Stimulated activated CD8-positive, alpha-beta memory T cell treated with anti-CD3 and anti-CD28 coated beads, Interleukin-12 subunit alpha, Interleukin-12 subunit beta, amount 100 ng/mL, for 1 hour (primary cell): Measurements from ENCODE around the gene CS.
A peak's percentile ranks its signal among the peaks of the same experiment; 100 is the strongest.
"Not testable (repeated sequence)": the region's sequence is repeated elsewhere in the genome, so short reads cannot be mapped to it uniquely, and the experiment has no call there.

ENCODE experiments used
- DNase-seq: peaks from one replicate; pipeline ENCODE4 v3.0.0-alpha.2; 2020; ENCODE audit warnings: low read depth

The CS gene

DNA sequence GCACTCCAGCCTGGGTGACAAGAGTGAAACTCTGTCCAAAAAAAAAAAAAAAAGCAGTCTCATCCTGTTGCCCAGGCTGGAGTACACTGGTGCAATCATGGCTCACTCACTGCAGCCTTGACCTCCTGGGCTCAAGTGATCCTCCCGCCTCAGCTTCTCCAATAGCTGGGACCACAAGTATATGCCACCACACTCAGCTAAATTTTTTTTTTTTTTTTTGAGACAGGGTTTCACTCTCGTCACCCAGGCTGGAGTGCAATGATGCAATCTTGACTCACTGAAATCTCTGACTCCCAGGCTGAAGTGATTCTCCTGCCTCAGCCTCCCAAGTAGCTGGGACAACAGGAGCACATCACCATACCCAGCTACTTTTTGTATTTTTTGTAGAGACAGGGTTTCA is 20.9 kb upstream of the CS start:
- DNase-seq, result no peak

GRCh38 chr12:56317675-56318074 is 17.5 kb upstream of the CS start:
- DNase-seq, result no peak

DNA sequence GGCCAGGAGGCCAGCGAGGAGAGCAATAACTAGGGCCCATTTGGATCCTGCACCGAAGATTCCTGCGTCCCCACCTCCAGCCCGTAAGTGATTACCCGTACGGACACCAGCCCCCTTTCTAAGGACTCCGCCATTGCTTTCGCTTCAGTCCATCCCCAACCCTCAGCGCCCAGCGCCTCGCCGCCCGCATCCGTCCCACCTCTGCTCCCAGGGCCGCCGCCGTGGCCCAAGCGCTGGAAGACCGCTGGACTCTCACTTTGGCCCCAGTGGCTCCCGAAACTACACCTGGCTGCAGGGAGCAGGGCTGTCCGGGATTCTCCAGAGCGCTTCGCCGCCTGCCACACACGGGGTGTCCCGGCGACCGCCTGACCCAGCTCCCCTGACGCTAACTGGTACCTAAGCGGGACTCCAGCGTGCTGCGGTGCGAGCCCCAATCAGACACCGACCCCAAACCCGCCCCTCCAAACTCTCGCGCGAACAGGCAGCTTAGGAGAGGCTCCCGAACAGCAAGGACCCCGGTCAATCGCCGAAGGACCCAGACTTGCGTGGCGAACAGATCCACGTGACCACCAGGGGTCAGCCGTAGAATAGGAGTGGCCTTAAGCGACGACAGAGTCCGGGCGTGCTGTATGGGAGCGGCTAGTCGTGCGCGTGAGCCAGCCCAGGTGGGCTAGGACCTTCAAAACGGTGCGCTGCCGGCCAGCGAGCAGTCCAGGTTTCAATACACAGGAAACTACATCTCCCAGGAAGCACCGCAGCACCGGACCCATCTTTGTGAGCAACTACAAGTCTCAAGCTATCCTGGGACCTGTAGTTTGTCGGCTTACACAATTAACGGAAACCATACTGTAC is 15.7 kb upstream of the CS start, which contains the start of gene CNPY2:
Gene CNPY2, minus strand, starts transcription at position 367 of the 852 bp plus-strand sequence. CDS start 771 bp downstream, outside the sequence.
- peak; percentile 87 for DNase-seq

DNA sequence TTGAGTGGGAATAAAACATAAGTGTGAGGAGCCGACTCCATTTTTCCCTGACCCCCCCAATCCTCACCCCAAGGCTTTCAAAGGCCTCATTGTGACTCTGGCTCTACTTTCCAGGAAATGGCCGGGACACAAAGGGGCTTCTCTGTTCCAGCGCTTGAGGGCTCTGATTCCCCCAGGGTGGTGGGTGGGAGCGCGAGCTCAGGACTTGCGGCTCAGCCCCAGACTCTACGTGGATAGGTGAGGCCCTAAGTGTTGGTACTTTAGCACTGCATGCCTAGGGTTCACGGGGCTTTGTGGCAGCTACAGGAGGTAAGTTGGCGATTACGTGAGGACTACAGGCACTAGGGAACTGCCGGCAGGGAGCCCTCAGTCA is 15.1 kb upstream of the CS start:
- no peak for DNase-seq

DNA sequence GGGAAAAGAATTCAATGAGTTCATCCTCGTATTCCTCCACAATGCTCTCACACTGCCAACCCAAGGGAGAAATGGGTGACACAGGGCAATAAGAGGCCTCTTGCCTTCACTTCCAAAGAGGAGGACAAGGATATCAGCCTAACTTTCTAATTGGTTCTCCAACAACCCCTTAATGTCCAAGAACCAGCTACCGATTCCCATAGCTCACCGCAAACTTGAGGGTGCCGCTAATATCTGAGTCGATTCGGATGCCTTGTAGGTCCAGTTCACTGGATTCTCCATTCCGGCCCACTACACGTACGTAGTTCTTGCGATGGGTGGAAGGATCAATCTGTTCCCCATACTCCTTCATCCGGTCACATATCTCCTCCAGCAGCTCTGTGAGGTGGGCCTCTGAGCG is 10.9 kb upstream of the CS start:
- DNase-seq, result no peak

GRCh38 chr12:56308714-56309113 is 8.6 kb upstream of the CS start:
- DNase-seq, result no peak

- no peak for DNase-seq
These were observed 7.3 kb upstream of the CS start for GRCh38 chr12:56307221-56307965.

DNA sequence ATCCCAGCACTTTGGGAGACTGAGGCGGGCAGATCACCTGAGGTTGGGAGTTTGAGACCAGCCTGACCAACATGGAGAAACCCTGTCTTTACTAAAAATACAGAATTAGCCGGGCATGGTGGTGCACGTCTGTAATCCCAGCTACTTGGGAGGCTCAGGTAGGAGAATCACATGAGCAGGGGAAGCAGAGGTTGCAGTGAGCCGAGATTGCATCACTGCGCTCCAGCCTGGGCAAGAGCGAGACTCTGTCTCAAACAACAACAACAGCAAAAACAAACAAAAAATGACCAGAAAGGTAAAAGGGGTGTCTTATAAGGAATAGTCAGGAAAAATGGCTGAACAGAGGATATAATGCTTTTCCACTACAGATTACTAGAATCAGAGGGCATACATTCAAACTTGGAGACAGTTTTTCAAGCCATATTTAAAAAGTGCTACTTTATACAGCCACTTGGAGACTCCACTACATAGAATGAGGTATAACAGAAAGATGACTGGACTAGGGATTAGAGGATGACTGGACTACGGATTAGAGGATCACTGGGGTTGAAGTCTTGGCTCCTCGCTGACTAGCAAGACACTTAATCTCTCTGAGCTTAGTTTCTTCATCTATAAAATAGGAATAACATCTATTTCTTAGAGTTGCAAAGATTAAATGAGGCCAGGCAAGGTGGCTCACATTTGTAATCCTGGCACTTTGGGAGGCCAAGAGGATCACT is 4.9 kb upstream of the CS start:
- DNase-seq, result no peak

DNA sequence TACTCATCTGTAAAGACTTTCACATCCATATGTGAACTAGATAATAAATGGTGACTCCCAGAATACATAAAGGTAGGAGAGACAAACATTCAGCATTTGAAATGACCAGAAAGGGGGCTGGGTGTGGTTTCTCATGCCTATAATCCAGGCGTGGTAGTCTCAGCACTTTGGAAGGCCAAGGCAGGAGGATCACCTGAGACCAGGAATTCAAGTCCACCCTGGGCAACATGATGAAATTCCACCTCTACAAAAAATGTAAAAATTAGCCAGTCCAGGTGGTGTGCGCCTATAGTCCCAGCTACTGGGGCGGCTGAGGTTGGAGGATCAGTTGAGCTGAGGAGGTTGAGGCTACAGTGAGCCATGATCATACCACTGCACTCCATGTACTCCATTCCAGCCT is 4.1 kb upstream of the CS start:
- no peak for DNase-seq

GRCh38 chr12:56300644-56301464 is 724 bp upstream of the CS start:
- DNase-seq, result no peak

DNA sequence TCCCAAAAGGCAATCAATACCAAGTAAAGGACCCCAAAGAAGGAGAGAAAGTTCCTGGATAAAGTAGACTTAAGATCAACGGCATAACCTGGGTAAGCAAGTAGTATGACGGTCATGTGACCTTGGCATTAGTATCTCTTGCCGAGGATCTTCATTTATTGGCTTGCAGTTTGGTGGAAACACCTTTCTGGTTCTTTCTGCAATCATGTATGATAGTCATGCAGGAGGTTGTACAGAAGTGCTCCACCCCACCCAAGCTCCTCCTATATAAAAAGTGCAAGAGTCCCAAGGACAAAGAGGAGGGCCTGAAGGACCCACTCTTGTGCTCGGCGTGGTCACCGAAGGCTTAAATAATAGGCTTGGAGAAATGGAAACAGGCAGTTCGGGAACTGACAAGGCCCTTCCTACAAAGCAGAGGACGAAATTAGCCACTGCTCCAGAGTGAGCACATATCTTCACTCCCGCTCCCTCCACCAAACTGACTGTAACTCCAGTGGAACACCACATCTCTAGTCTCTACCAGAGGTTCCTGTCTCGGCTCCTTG is 750 bp downstream of the CS start:
- DNase-seq, result no peak

DNA sequence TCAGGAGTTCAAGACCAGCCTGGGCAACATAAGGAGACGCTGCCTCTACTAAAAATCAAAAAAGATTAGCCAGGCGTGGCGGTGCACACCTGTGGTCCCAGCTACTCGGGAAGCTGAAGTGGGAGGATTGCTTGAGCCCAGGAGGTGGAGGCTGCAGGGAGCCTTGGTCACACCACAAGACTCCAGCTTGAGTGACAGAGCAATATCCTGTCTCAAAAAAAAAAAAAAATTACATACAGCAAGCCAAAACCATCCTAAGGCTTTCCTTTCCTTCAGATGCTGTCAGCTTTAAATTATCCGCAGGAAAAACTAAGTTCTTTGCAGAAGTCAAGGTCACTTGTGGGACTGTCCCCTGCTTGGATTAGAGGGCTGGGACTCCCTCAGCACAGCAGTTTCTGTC is 1.3 kb downstream of the CS start:
- DNase-seq, result no peak

- DNase-seq, result no peak
These were observed 2.7 kb downstream of the CS start for GRCh38 chr12:56297400-56297799.

- no peak for DNase-seq
These were observed 3.8 kb downstream of the CS start for GRCh38 chr12:56296295-56296694.

- no peak for DNase-seq
These were observed 6.3 kb downstream of the CS start for GRCh38 chr12:56293795-56294194.

DNA sequence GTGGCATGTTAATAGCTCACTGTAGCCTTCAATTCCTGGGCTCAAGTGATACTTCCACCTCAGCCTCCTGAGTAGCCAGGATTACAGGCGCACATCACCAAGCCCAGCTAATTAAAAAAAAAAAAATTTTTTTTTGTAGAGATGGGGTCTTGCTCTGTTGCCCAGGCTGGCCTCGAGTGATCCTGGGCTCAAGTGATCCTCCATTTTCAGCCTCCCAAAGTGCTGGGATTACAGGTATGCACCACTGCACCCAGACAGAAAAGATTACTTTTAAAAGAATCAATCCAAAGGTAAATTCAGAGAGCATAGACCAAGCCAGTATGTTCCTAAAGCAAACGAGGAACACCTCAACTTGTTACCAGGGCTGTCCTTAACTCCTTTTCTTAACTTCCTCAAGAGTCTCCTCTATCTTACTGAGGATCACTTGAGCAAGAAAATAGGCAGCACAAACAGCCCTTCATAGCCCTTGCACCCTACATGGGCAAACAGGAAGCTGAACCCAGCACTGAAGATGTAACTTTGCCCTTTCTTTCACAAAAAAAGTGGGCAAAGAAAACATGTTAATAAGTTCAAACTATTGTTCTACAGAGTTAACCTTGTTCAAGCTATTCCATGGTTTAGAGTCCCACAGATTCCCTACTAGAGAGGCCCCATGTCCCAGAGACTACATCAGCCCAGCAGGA is 11.3 kb downstream of the CS start:
- DNase-seq, result no peak

- no peak for DNase-seq
These were observed 13.9 kb downstream of the CS start for GRCh38 chr12:56286044-56286830.

- not testable (repeated sequence) for DNase-seq
These were observed 15.9 kb downstream of the CS start for GRCh38 chr12:56284263-56284662.

DNA sequence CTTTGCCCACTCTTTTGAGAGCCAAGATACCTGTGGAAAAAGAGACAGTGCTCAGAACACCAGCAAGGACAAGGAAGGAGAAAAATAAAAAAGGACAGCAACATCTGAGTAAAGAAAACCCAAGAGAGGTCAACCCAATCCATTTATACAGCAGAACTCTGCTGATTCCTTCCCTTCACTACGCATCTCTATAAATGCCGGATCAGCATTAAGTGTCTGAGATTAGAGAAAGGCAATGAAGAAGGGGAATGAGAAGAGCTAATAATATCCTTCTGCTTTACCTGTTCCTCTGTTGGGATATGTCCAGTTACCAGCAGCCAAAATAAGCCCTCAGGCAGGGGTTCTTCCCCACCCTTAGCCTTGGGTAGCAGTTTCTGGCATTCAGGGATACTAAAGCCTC is 17.6 kb downstream of the CS start:
- DNase-seq, result no peak

DNA sequence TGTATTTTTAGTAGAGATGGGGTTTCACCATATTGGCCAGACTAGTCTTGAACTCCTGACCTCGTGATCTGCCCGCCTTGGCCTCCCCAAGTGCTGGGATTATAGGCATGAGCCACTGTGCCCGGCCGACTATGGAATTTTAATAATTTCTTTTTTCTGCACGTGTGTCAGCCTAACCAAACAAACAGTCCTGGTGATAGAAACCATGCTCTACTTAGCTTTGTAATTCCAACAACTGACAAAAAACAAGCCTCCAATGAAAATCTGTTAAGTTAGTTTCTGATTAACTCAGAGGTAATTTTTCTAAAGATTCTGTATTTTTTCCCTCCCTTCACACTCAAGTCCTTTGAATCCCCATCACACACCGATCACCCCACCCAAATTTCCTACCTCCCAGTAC is 18.1 kb downstream of the CS start:
- DNase-seq, result no peak
